Measurements from ENCODE around the gene KMT2C.
"Not testable (repeated sequence)": the region's sequence is repeated elsewhere in the genome, so short reads cannot be mapped to it uniquely, and the experiment has no call there.

The KMT2C gene

GRCh38 chr7:152270427-152270826 is 165.4 kb downstream of the KMT2C start:
- H3K9me3 Mint-ChIP-seq, H3K4me3 Mint-ChIP-seq, ATAC-seq, H3K27ac Mint-ChIP-seq, H3K4me1 Mint-ChIP-seq, H3K27me3 Mint-ChIP-seq: not testable (repeated sequence)
- H3K36me3 Mint-ChIP-seq = peaks cover 39% of the 10 kb centered on the region

GRCh38 chr7:152266859-152267258 is 168.9 kb downstream of the KMT2C start:
- not testable (repeated sequence) for H3K9me3 Mint-ChIP-seq, H3K4me1 Mint-ChIP-seq, H3K27me3 Mint-ChIP-seq, H3K4me3 Mint-ChIP-seq, H3K27ac Mint-ChIP-seq, ATAC-seq
- peaks cover 49% of the 10 kb centered on the region for H3K36me3 Mint-ChIP-seq

GRCh38 chr7:152264915-152265314 is 170.9 kb downstream of the KMT2C start:
- H3K9me3 Mint-ChIP-seq, ATAC-seq, H3K27ac Mint-ChIP-seq, H3K4me3 Mint-ChIP-seq, H3K27me3 Mint-ChIP-seq: not testable (repeated sequence)
- peaks cover 13% of the 10 kb centered on the region for H3K4me1 Mint-ChIP-seq
- H3K36me3 Mint-ChIP-seq = peaks cover 50% of the 10 kb centered on the region

- H3K9me3 Mint-ChIP-seq, H3K4me3 Mint-ChIP-seq, H3K27me3 Mint-ChIP-seq, H3K27ac Mint-ChIP-seq: not testable (repeated sequence)
- Mint-ChIP-seq H3K4me1 (peaks cover 14% of the 10 kb centered on the region), H3K36me3 (peaks cover 61% of the 10 kb centered on the region)
- ATAC-seq = peak; percentile 24
Measured at GRCh38 chr7:152262146-152262545, 173.7 kb downstream of the KMT2C start.

- not testable (repeated sequence) for H3K4me3 Mint-ChIP-seq, H3K9me3 Mint-ChIP-seq, H3K27me3 Mint-ChIP-seq, ATAC-seq
- Mint-ChIP-seq H3K27ac (peak overlapping the region; percentile 23), H3K4me1 (peaks cover 14% of the 10 kb centered on the region), H3K36me3 (peaks cover 75% of the 10 kb centered on the region)
Measured at GRCh38 chr7:152259645-152260044, 176.2 kb downstream of the KMT2C start.

GRCh38 chr7:152247851-152248250 is 188.0 kb downstream of the KMT2C start:
- ATAC-seq = peak; percentile 39
- H3K36me3 Mint-ChIP-seq = peaks cover 47% of the 10 kb centered on the region
- H3K4me1 Mint-ChIP-seq, H3K27ac Mint-ChIP-seq, H3K4me3 Mint-ChIP-seq, H3K9me3 Mint-ChIP-seq, H3K27me3 Mint-ChIP-seq: not testable (repeated sequence)

- H3K36me3 Mint-ChIP-seq = peaks cover 43% of the 10 kb centered on the region
Measured at GRCh38 chr7:152245417-152245816, 190.4 kb downstream of the KMT2C start.

GRCh38 chr7:152243464-152243863 is 192.3 kb downstream of the KMT2C start:
- not testable (repeated sequence) for H3K9me3 Mint-ChIP-seq, H3K4me1 Mint-ChIP-seq, H3K27ac Mint-ChIP-seq, H3K27me3 Mint-ChIP-seq, ATAC-seq, H3K4me3 Mint-ChIP-seq
- H3K36me3 Mint-ChIP-seq = peaks cover 34% of the 10 kb centered on the region

More at GRCh38 chr7:152245417-152245816, 190.4 kb downstream of the KMT2C start:
- H3K27ac Mint-ChIP-seq, ATAC-seq, H3K4me1 Mint-ChIP-seq, H3K9me3 Mint-ChIP-seq, H3K4me3 Mint-ChIP-seq, H3K27me3 Mint-ChIP-seq: not testable (repeated sequence)

- not testable (repeated sequence) for H3K4me3 Mint-ChIP-seq, H3K27ac Mint-ChIP-seq, H3K9me3 Mint-ChIP-seq, ATAC-seq, H3K4me1 Mint-ChIP-seq, H3K27me3 Mint-ChIP-seq
- H3K36me3 Mint-ChIP-seq = peaks cover 31% of the 10 kb centered on the region
Measured at GRCh38 chr7:152241301-152241700, 194.5 kb downstream of the KMT2C start.

- not testable (repeated sequence) for H3K27ac Mint-ChIP-seq, H3K4me3 Mint-ChIP-seq, H3K4me1 Mint-ChIP-seq, H3K9me3 Mint-ChIP-seq, ATAC-seq, H3K27me3 Mint-ChIP-seq
- H3K36me3 Mint-ChIP-seq = peaks cover 46% of the 10 kb centered on the region
Measured at GRCh38 chr7:152236306-152236705, 199.5 kb downstream of the KMT2C start.

GRCh38 chr7:152234421-152234820 is 201.4 kb downstream of the KMT2C start:
- H3K36me3 Mint-ChIP-seq = peaks cover 35% of the 10 kb centered on the region
- not testable (repeated sequence) for H3K27me3 Mint-ChIP-seq, H3K27ac Mint-ChIP-seq, H3K9me3 Mint-ChIP-seq, ATAC-seq, H3K4me3 Mint-ChIP-seq, H3K4me1 Mint-ChIP-seq

- H3K4me3 Mint-ChIP-seq = no peak overlapping the region
- no peak overlapping the region for H3K27ac Mint-ChIP-seq
- no peak for ATAC-seq
- no peaks in the 10 kb centered on the region for H3K9me3 Mint-ChIP-seq
- no peaks in the 10 kb centered on the region for H3K27me3 Mint-ChIP-seq
- H3K4me1 Mint-ChIP-seq = no peaks in the 10 kb centered on the region
- peaks cover 36% of the 10 kb centered on the region for H3K36me3 Mint-ChIP-seq
Measured at GRCh38 chr7:152231089-152231488, 204.7 kb downstream of the KMT2C start.

- not testable (repeated sequence) for H3K9me3 Mint-ChIP-seq, H3K27ac Mint-ChIP-seq, H3K4me1 Mint-ChIP-seq, ATAC-seq, H3K4me3 Mint-ChIP-seq, H3K27me3 Mint-ChIP-seq
- peaks cover 44% of the 10 kb centered on the region for H3K36me3 Mint-ChIP-seq
Measured at GRCh38 chr7:152219556-152219955, 216.2 kb downstream of the KMT2C start.

GRCh38 chr7:152208766-152209165 is 227.0 kb downstream of the KMT2C start:
- not testable (repeated sequence) for H3K9me3 Mint-ChIP-seq, H3K27ac Mint-ChIP-seq, H3K4me3 Mint-ChIP-seq, H3K27me3 Mint-ChIP-seq, H3K4me1 Mint-ChIP-seq, ATAC-seq
- peaks cover 57% of the 10 kb centered on the region for H3K36me3 Mint-ChIP-seq

GRCh38 chr7:152204417-152204816 is 231.4 kb downstream of the KMT2C start:
- H3K27ac Mint-ChIP-seq, H3K4me3 Mint-ChIP-seq, ATAC-seq, H3K9me3 Mint-ChIP-seq, H3K27me3 Mint-ChIP-seq, H3K4me1 Mint-ChIP-seq: not testable (repeated sequence)
- peaks cover 40% of the 10 kb centered on the region for H3K36me3 Mint-ChIP-seq

GRCh38 chr7:152203095-152203494 is 232.7 kb downstream of the KMT2C start:
- Mint-ChIP-seq H3K27me3 (no peaks in the 10 kb centered on the region), H3K36me3 (peaks cover 47% of the 10 kb centered on the region), H3K9me3 (no peaks in the 10 kb centered on the region), H3K4me1 (no peaks in the 10 kb centered on the region), H3K27ac (no peak overlapping the region), H3K4me3 (no peak overlapping the region)
- ATAC-seq = no peak

- H3K27me3 Mint-ChIP-seq = no peaks in the 10 kb centered on the region
- H3K36me3 Mint-ChIP-seq = peaks cover 46% of the 10 kb centered on the region
Measured at GRCh38 chr7:152202056-152202455, 233.7 kb downstream of the KMT2C start.

More at GRCh38 chr7:152202056-152202455, 233.7 kb downstream of the KMT2C start:
- no peaks in the 10 kb centered on the region for H3K9me3 Mint-ChIP-seq
- no peak for ATAC-seq
- no peak overlapping the region for H3K4me3 Mint-ChIP-seq
- no peak overlapping the region for H3K27ac Mint-ChIP-seq
- H3K4me1 Mint-ChIP-seq = no peaks in the 10 kb centered on the region
